HG03575 (cell line): ENCODE results near the gene RCOR1.
"Not testable (repeated sequence)": the region's sequence is repeated elsewhere in the genome, so short reads cannot be mapped to it uniquely, and the experiment has no call there.

Experiments
- ATAC-seq: cut with Tn5 transposase; IDR thresholded peaks from one replicate; pipeline ENCODE4 v1.9.1; 2021; ENCODE audit not compliant: unreplicated experiment, insufficient number of reproducible peaks, low FRiP score; ENCODE audit errors: extremely low read depth

The RCOR1 gene

DNA sequence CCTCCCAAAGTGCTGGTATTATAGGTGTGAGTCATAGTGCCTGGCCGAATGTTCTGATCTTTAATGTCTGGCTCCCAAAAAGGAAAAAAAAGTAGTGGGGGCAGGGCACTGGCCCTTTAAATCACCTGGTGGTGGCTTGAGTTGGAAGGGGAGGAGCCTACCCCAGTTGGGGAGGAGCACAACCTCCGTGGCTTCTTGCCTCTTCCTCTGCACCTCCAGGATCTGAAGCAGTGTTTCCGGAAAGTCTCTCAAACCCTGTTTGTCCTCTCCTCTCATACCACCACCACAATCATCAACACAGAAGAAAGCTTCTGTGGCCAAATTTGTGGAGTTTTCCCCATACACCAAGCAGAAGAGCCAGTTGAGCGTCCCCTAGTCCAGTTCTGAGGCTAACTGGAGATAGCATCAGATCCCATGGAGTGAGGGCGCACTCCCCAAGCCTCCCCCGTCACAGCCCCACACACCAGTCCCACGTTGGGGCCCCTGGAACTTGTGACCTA, 24.3 kb upstream of the RCOR1 start:
- ATAC-seq = no peak

DNA sequence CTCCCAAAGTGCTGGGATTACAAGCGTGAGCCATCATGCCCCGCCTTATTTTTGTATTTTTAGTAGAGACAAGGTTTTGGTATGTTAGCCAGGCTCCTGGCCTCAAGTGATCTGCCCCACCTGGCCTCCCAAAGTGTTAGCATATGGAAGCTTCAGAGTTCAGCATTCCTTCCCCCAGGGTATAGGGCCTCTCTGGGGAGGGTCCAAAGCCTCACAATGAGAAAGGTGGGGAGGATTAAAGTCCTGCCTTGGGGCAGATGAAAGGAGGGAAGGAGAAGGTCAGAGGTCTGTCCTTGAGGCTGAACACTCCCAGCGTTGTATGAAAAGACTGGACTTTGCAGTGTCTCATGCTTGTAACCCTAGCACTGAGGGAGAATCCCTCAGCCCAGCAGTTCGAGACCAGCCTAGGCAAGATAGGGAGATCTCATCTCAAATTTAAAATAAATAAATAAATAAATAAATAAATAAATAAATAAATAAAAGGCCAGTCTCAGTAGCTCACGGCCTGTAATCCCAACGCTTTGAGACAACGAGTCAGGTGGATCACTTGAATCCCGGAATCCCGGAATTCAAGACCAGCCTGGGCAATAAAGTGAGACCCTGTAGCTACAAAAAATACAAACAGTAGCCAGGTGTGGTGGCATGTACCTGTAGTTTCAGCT, 22.0 kb upstream of the RCOR1 start:
- no peak for ATAC-seq

DNA sequence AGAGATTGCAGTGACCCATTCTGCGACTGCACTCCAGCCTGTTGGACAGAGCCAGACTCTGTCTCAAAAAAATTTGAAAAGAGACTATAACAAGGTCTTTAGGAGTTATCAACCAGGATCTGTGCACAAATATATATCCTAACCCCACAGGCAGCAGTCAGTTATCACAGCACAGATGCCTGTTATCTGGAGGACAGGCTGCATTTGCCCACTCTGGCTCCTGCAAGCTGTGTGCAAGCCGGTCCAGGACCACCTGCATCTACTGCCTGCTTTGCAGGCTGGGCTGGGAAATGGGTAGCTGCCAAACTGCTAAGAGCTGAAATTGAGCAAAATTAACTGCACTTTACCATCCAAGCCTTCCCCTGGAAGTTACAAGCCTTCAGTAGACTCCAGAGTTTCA, 21.4 kb upstream of the RCOR1 start:
- ATAC-seq = no peak

DNA sequence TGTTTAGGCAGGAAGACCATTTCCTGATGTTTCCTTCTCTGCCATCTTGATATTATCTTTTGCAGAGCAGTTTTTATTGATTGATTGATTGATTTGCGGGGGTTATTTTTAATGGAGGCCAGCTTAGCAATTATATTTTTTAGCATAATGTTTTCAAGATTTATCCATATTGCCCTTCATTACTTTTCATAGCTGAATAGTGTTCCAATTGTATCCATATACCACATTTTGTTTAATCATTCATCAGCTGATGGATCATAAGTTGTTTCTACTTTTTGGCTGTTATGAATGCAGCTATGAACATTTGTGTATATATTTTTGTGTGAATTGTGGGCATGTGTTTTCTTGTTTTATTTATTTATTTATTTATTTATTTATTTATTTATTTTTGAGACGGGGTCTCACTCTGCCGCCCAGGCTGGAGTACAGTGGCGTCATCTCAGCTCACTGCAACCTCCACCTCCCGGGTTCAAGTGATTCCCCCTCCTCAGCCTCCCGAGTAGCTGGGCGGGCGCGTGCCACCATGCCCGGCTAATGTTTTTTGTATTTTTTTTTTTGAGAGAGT, 20.9 kb upstream of the RCOR1 start:
- no peak for ATAC-seq

DNA sequence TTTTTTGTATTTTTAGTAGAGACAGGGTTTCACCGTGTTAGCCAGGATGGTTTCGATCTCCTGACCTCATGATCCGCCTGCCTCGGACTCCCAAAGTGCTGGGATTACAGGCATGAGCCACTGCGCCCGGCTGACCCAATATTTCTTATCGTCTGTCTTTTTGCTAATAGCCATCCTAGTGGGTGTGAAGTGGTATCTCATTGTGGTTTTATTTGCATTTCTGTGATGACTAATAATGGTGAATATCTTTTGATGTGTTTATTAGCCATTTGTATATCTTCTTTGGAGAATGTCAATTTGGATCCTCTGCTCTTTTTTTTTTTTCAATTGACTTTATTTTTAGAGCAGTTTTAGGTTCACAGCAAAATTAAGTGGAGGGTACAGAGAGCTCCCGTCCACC, 19.3 kb upstream of the RCOR1 start:
- ATAC-seq = not testable (repeated sequence)

DNA sequence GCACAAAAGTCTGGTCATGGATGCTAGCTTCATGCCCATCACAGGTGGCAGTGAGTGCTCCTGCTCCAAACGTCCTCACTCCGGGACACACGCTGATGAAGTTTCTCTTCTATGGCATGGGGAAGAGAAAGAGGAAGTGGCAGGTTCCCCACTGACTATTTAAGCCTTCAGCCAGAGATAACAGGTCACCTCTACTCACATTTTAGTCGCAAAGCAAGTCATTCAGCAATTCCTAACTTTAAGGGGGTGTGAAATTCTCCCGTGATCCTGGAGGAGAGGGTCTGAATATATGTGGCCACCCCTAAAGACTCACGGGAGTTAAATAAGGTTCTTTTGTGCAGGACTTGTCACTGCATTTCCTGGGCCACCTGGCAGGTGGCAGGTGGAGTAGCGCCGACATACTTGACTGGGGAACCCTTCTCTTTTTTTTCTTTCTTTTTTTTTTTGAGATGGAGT, 18.8 kb upstream of the RCOR1 start:
- no peak for ATAC-seq

DNA sequence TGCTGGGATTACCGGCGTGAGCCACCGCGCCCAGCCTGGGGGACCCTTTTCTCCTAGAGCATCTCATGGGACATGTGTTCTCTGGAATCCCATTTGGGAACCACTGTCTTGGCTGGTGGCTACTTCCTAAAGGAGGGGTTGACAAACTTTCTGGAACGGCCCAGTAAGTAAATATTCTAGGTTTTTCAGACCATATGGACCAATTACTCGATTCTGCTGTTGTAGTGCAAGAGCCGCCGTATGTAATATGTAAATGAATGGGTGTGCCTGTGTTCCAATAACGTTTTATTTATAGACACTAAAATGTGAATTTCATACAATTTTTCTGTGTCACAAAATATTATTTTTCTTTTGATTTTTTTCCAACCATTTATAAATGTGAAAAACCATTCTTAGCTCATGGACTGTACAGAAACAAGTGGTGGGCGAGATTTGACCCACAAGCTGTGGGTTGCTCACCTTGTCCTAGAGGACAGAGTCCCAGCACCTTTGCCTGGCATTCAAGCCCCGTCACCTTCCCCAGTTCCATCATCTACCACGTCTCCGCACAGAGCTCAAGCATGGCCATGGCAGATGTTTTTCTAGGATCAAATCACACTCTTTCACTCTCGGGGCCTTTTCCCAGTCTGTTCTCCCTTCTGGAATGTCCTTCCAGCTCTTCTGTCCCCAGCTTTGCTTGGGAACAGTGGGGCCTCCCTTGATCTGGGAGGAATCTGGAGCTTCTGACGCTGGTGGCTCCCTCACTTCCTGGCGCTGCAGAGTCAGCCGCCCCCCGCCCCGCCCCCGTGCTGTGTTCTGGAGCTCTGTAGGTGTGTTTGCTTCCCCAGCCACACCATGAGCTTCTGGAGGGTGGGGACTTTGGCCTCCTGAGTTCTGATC, 17.9 kb upstream of the RCOR1 start:
- ATAC-seq = no peak

DNA sequence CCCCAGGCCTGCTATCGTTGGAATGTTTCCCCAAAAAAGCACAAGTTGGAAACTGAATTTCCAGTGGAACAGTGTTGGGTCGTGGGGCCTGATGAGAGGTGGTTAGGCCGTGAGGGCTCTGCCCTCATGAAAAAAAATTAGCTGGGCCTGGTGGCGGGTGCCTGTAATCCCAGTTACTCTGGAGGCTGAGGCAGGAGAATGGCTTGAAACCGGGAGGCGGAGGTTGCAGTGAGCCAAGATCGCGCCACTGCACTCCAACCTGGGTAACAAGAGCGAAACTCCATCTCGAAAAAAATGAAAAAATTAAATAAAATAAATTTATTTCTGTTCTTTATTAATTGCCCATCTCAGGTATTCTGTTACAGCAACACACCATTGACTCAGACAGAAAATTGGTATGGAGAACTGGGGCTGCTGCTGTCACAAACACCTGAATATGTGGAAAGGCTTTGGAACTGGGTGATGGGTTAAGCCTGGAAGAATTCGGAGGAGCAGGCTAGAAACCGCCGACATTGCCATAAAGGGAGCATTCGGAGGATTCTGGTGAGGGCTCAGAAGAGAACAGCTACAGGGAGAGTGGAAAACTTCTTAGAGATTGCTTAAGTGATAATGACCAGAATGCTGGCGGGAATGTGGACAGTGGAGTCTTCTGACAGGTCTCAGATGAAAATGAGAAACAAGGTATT, 17.1 kb upstream of the RCOR1 start:
- no peak for ATAC-seq

DNA sequence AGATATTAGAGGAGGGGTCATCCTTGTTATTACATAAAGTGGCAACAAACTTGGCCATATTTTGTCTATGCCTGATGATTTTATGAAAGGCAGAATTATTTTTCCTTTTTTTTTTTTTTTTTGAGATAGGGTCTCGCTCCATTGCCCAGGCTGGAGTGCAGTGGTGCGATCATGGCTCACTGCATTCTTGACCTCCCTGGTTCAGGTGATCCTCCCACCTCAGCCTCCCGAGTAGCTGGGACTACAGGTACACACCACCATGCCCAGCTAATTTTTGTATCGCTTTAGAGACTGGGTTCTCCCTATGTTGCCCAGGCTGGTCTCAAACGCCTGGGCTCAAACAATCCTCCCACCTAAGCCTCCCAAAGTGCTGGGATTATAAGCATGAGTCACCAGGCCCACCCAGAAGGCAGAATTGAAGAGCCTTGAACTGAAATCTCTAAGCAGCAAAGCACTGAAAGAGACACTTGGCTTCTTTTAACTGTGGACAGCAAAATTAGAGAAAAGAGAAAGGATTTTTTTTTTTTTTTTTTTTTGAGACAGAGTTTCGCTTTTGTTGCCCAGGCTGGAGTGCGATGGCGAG, 16.5 kb upstream of the RCOR1 start:
- not testable (repeated sequence) for ATAC-seq

DNA sequence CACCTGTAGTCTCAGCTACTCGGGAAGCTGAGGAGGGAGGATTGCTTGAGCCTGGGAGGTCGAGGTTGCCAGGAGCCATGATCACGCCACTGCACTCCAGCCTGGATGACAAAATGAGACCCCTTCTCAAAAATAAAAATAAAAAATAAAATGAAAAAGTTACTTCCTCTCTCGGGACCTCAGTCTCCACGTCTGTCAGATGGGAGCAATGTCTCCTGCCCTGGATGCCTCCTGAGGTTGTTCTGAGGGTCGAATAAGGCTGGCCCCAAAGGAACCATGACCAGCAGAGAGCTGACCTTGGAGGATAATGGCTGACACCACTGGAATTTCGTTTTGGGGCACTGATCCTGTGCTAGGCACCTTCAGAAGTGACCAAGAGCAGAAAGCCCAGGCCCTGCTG, 13.6 kb upstream of the RCOR1 start:
- no peak for ATAC-seq

DNA sequence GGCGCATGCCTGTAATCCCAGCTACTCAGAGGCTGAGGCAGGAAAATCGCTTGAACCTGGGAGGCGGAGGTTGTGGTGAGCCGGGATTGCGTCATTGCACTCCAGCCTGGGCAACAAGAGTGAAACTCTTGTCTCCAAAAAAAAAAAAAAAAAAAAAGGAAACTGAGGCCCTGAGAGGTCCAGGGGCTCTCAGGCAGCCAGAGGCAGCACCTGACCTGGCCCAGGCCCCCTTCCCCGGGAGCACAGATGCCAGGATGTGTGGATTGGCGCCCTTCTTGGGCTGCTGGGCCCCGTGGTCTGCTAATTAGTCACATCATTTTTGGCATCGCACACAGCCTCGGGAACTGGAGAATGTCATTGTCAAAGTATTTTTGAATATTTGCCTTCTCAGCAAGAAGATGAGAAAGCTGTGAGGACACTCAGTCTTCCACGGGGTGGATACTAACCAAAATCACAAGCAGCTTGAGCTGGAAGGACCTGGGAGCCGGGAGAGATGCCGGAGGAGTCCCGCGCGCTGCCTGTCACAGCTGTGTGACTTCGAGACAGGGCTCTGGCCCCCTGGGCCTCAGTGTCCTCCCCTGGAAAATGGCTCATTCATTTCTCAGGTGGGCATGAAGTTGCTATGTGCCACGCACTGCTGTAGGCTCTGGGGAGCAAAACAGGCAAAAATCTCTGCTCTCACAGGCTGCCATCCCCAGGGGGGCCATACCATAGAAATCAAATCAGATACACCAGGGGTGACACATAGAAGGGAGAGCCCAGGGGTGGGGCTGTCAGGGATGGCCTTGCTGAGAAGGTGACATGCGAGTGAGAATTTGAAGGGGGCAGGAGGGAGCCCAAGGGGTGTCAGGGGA, 12.5 kb upstream of the RCOR1 start:
- no peak for ATAC-seq

DNA sequence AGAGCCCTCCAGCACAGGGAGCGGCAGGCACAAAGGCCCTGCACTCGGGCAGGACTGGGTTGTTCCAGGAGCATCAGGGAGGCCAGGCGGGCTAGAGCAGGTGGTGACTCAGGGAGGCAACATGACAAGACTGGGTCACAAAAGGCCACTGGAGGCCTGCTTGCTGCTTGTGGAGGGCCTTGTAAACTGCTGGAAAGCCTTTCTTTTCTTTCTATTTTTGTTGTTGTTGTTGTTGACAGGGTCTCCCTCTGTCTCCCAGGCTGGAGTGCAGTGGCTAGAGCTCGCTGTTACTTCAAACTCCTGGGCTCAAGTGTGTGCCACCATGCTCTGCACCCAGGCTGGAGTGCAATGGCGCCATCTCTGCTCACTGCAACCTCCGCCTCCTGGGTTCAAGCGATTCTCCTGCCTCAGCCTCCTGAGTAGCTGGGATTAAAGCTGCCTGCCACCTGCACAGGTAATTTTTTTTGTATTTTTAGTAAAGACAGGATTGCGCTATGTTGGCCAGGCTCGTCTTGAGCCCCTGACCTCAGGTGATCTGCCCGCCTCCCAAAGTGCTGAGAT, 11.8 kb upstream of the RCOR1 start:
- no peak for ATAC-seq

DNA sequence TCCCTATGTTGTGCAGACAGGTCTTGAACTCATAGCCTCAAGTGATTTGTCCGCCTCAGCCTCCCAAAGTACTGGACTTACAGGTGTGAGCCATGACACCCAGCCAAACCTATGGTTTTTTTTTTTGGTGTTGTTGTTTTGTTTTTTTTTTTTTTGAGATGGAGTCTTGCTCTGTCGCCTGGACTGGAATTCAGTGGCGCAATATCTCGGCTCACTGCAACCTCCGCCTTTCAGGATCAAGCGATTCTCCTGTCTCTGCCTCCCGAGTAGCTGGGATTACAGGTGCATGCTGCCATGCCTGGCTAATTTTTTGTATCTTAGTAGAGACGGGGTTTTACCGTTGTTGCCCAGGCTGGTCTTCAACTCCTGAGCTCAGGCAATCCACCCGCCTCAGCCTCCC, 11.3 kb upstream of the RCOR1 start:
- no peak for ATAC-seq

DNA sequence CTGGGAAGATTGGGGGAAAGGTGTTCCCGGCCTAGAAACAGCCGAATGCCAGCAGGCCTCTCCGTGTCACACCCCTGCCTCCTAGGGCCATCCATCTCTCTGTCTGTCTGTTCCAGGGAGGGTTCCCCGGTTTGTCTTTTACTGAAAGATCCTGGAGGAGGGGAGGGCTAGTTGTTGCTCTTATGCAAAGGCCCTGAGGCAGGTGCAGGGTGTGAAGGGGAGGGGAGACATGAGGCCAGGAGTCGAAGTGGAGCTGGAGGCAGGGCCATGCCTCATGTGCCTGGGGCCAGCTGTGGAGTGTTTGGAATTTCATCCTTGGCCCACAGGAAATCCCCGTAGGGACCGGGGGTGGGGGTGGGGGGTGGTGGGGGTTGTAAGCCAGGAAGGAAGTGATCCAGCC, 8.7 kb upstream of the RCOR1 start:
- no peak for ATAC-seq

DNA sequence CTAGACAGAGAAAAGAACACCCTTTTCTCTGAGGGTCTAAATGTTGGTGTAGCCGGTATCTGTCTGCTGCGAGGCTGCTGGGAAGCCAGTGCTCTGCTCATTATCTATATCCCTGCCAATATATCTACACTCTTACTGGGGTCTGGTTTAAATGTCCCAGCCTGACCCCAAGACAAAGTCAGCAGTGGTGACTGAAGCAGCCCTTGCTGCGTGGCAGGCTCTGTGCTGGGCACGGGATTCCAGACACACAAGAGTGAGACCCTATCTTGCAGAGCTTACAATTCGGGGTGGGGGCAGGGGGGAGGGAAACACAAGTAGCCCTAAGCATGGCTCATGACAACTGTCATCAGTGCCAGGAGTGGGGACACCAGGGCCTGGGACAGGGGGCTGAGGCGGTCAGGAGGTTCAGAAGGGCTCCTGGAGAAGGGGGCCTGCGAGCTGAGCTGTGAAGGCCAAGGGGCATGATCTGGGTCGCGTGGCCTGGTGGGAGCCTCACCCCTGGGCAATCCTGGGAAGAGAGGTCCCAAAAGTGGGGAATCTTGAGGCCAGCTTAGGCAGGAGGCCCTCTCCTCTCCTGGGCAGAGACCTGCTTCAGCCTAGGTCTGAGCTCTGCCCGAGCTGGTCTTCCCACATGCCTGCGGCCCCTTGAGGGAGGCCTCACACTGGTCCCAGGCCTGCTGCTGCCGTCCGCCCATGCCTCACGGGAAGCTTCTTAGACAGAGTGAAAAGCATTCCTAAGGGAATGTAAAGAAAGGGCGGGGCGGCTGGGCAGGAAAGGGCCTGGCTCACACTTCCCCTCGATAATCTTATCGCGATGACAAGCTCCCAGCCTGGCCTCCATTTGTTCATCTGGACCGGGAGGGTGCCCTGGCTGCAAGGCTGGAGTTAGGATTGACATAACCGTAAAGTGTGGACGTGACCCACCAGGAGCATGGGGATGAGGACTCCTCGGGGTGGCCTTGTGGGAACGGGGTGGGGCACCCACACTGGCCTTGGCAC, 7.3 kb upstream of the RCOR1 start:
- ATAC-seq = no peak

DNA sequence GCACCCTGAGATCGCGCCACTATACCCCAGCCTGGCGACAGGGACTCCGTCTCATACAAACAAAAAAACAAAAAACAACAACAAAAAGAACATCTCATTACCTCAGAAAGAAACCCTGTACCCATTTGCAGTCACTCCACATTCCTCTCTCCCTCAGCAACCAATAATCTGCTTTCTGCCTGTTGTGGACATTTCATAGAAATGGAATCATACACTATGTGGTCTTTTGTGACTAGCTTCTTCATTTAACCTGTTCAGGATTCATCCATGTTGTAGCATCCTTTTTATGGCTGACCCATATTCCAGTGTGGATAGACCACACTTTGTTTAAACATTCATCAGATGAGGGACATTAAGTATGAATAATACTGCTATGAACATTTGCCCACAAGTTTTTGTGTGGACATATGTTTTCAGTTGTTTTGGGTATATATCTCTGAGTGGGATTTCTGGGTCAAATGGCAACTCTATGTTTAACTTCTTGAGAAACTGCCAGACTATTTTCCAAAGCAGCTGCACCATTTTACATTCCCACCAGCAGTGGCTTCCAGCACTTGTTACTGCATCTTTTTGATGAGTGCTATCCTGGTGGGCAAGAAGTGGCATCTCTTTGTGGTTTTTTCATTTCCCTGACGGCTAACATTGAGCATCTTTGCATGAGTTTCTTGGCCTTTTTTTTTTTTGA, 5.9 kb upstream of the RCOR1 start:
- ATAC-seq = no peak
